A673 (cell line): ENCODE data around the gene CLDN17.

Source experiments
- CTCF ChIP-seq: fragments of 300-800, 200-600 bp; sonication (generic); conservative IDR thresholded peaks from 2 replicates; pipeline ENCODE4 v1.5.1; 2017; ENCODE audit warnings: low read depth, mild to moderate bottlenecking, antibody characterized with exemption, low read length, moderate library complexity, mixed read lengths
- EZH2 ChIP-seq: fragments of 200-600 bp; sonication (generic); IDR thresholded peaks from 2 replicates; pipeline ENCODE4 v1.6.1; 2017; ENCODE audit warnings: borderline replicate concordance, low read depth, mild to moderate bottlenecking, mixed read lengths, antibody characterized with exemption, low read length; ENCODE audit not compliant: poor library complexity, severe bottlenecking

DNA sequence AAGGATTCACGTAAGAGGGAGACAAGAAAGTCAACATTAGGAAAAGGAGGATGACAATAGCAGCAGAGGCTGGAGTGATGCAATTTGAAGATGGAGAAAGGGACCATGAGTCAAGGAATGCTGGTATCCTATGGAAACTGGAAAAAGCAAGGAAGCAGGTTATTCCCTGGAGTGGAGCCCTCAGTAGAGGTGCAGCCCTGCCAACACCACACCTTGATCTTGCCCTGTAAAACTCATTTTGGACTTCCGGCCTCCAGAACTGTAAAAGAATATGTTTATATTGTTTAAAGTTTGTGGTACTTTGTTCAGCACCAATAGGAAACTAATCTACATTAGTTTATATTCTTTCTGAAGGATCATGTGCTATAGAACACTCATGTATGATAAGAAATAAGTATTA lies 19.6 kb upstream of the CLDN17 start:
- TF ChIP-seq CTCF = no peak
- no peak for TF ChIP-seq EZH2
